ENCODE results near the gene OAF. TPM values are rescaled to one million over a fixed set of nuclear protein-coding genes. Genes with fewer than 3 reads are reported as not detected.

OAF gene
- total and polyA plus RNA-seq, 9 of the 15 experiments (the other 6 are each of a cell fraction or from before 2014, with no cell fraction given): 1.1 to 21.6 (median 7.5) TPM

- TF ChIP-seq HNRNPLL (IDR thresholded peaks at IDR 0.05; ENCODE audit: low read depth, low read length, poor library complexity, severe bottlenecking) (no peak), MEF2A (IDR thresholded peaks at IDR 0.05; ENCODE audit: control insufficient read depth, low read depth, low read length) (no peak), NCOA1 (IDR thresholded peaks at IDR 0.05; ENCODE audit: low read depth) (no peak), RCOR1 (IDR thresholded peaks at IDR 0.05; ENCODE audit: borderline replicate concordance in 1 of 2, low read depth in 2 of 2, low read length in 2 of 2) (no peak), POLR3A (IDR thresholded peaks at IDR 0.05; ENCODE audit: borderline replicate concordance, extremely low read depth, insufficient read depth, insufficient read length) (no peak), HMBOX1 (IDR thresholded peaks at IDR 0.05) (no peak), SRSF3 (IDR thresholded peaks at IDR 0.05; ENCODE audit: insufficient read depth, low read length) (no peak), FOS (IDR thresholded peaks at IDR 0.05; ENCODE audit: extremely low read depth, insufficient read length) (no peak), XRCC5 (IDR thresholded peaks at IDR 0.05; ENCODE audit: low read depth, low read length) (no peak), GATAD2A (IDR thresholded peaks at IDR 0.05) (no peak), MXI1 (IDR thresholded peaks at IDR 0.05; ENCODE audit: low read depth, low read length) (no peak), WHSC1 (IDR thresholded peaks at IDR 0.05; ENCODE audit: low read length) (no peak), BRD9 (IDR thresholded peaks at IDR 0.05; ENCODE audit: low read depth, partially characterized antibody) (no peak), ATF7 (IDR thresholded peaks at IDR 0.05) (no peak), MLX (CRISPR knock-in tag; conservative IDR thresholded peaks at IDR 0.05) (no peak), ELF4 (CRISPR knock-in tag; IDR thresholded peaks at IDR 0.05) (no peak)
- Histone ChIP-seq H3K4me1 (replicated peaks in 1 of 2; ENCODE audit: control insufficient read depth in 2 of 2, insufficient read depth in 2 of 2, low read length in 2 of 2) (no peaks in the 10 kb centered on the region), H2AFZ (ENCODE audit: low read depth, low read length) (no peak overlapping the region), H4K20me1 (replicated peaks; ENCODE audit: control insufficient read depth, insufficient read depth, low read length) (peaks cover 17% of the 10 kb centered on the region), H3K9me3 (replicated peaks; ENCODE audit: control insufficient read depth, insufficient read depth, low read depth, low read length) (no peaks in the 10 kb centered on the region), H3K27me3 (ENCODE audit: control insufficient read depth in 2 of 2, insufficient read depth in 2 of 2, low read length in 2 of 2) (peaks cover 8 to 39% of the 10 kb centered on the region in 2 experiments; a peak in 4 of 5 replicates), H3K79me2 (ENCODE audit: control insufficient read depth, insufficient read depth, low read length) (no peaks in the 10 kb centered on the region), H3K36me3 (ENCODE audit: control insufficient read depth, insufficient read depth, low read length) (no peaks in the 10 kb centered on the region), H3K4me3 (no peak overlapping the region), H3K9me1 (ENCODE audit: control insufficient read depth, insufficient read depth, low read length) (peaks cover 2% of the 10 kb centered on the region), H3K27ac (ENCODE audit: extremely low read depth, low read depth, low read length) (no peak overlapping the region), H3K4me2 (ENCODE audit: insufficient read depth, low read length) (no peak overlapping the region), H3K9ac (ENCODE audit: insufficient read depth in 1 of 2, low read depth in 2 of 2, low read length in 2 of 2) (no peak overlapping the region)
- BruUV-seq (replicated peaks): no TSS peak
- intact Hi-C loops (cut with micrococcal nuclease): no loop called here
- DNase-seq (ENCODE audit: extremely low read depth in 1 of 4, low spot score in 3 of 4) (no peak), FAIRE-seq (no peak), ATAC-seq (no peak)
- ChIA-PET POLR2A (interaction anchor here (0.6 to 1.9 kb wide), 2 partner anchors 12 to 19 kb away, joined by 3 to 7 read pairs; no protein-coding TSS in a partner anchor), CTCF (ENCODE audit: low intra/inter-chr PET ratio) (interaction anchor here (1.0 kb wide), 1 partner anchor 63 kb away, joined by 3 read pairs; no protein-coding TSS in a partner anchor)
- WGBS (ENCODE audit: insufficient coverage, low coverage, missing lambda C conversion rate): 0% methylated on average over 2 of the region's 4 CpGs
- in situ Hi-C loops (cut with MboI): no loop called here
Observed at GRCh38 chr11:120231963-120232362, 21.1 kb downstream of the OAF start.

Measured in K562 (cell line).